A549 (cell line): ENCODE data around the gene LTB. TPM values are rescaled to one million over a fixed set of nuclear protein-coding genes. Genes with fewer than 3 reads are reported as not detected.

Source experiments
- ATAC-seq, 2 experiments: fragments of 200-7000 bp in 1 of 2; fragments of >200 bp in 1 of 2; cut with Nextera tagmentation in 1 of 2; cut with Tn5 transposase in 1 of 2; 3 replicates each; pipeline versions ENCODE4 v1.8.0 to v1.9.1; 2018 to 2020; ENCODE audit warnings: mild to moderate bottlenecking in 1 of 2, moderate library complexity in 1 of 2
- CTCF ChIA-PET: fragments of 300-600 bp; sonication (Branson Sonifier 250); formaldehyde crosslinking; extraction: SDS; loops from one replicate; lab custom pipeline; 2021; ENCODE audit warnings: antibody characterized with exemption, inconsistent platforms; lab: Yijun Ruan, JAX
- POLR2A ChIA-PET: fragments of 350-600 bp; formaldehyde crosslinking; extraction: SDS; loops from one replicate; lab custom pipeline; 2021; ENCODE audit warnings: antibody characterized with exemption, inconsistent platforms; lab: Yijun Ruan, JAX
- DNase-seq, 2 experiments: peaks; one replicate each; pipeline versions ENCODE4 v3.0.0 to v3.0.0-alpha.2; 2011 to 2016; ENCODE audit warnings: low read depth in 1 of 2, low spot score in 1 of 2
- FAIRE-seq: peaks from 2 replicates; lab custom pipeline; 2011; peaks lifted over from hg19 to GRCh38; lab: Jason Lieb, UNC
- H3K27ac ChIP-seq, 2 experiments: fragments of >200 bp; sonication (Bioruptor Twin); formaldehyde crosslinking; 3 replicates each; pipeline ENCODE4 v1.5.1; 2016 to 2017
- H3K4me1 ChIP-seq: fragments of >200 bp; sonication (Bioruptor Twin); formaldehyde crosslinking; 3 replicates; pipeline ENCODE4 v1.6.1; 2016
- H3K4me2 ChIP-seq: fragments of >200 bp; sonication (Bioruptor Twin); formaldehyde crosslinking; 3 replicates; pipeline ENCODE4 v1.6.1; 2016
- H3K4me3 ChIP-seq: fragments of >200 bp; sonication (Bioruptor Twin); formaldehyde crosslinking; 3 replicates; pipeline ENCODE4 v1.5.1; 2016
- H3K9me3 ChIP-seq: fragments of >200 bp; sonication (Bioruptor Twin); formaldehyde crosslinking; 3 replicates; pipeline ENCODE4 v1.6.1; 2016
- BCL3 ChIP-seq: fragments of >200 bp; sonication (Bioruptor Twin); formaldehyde crosslinking; IDR thresholded peaks from 3 replicates; pipeline ENCODE4 v1.6.1; 2016
- CBX8 ChIP-seq: fragments of 200-600 bp; sonication (generic); IDR thresholded peaks from 2 replicates; pipeline ENCODE4 v1.6.1; 2016
- CHD2 ChIP-seq: fragments of 150-350 bp; IDR thresholded peaks from 2 replicates; pipeline ENCODE4 v1.6.1; 2014; ENCODE audit warnings: low read length; ENCODE audit not compliant: partially characterized antibody
- CTCF ChIP-seq: fragments of >200 bp; sonication (Bioruptor Twin); formaldehyde crosslinking; IDR thresholded peaks from 3 replicates; pipeline ENCODE4 v1.5.1; 2016
- E2F6 ChIP-seq: IDR thresholded peaks from 2 replicates; pipeline ENCODE4 v1.6.1; 2012; ENCODE audit warnings: low read depth, borderline replicate concordance
- EP300 ChIP-seq, 2 experiments: fragments of >200 bp; sonication (Bioruptor Twin); formaldehyde crosslinking; IDR thresholded peaks; 2 replicates in 1 of 2; 3 replicates in 1 of 2; pipeline ENCODE4 v1.6.1; 2016 to 2017
- FOSL2 ChIP-seq, 2 experiments: fragments of 450-650 bp in 1 of 2; fragments of >200 bp in 1 of 2; sonication (Bioruptor Twin) in 1 of 2; formaldehyde crosslinking; IDR thresholded peaks; 2 replicates each; pipeline versions ENCODE4 v1.5.0 to v1.6.1; 2016 to 2020; ENCODE audit warnings: mild to moderate bottlenecking in 1 of 2, moderate library complexity in 1 of 2
- FOXS1 ChIP-seq: fragments of 250-450 bp; sonication (Bioruptor Pico); IDR thresholded peaks from 2 replicates; pipeline ENCODE4 v1.5.0; 2020; ENCODE audit warnings: mild to moderate bottlenecking, moderate library complexity
- HDAC2 ChIP-seq: fragments of 200-600 bp; sonication (generic); IDR thresholded peaks from 2 replicates; pipeline ENCODE4 v1.6.1; 2016
- HOXB13 ChIP-seq: fragments of 250-450 bp; sonication (Bioruptor Pico); IDR thresholded peaks from 2 replicates; pipeline ENCODE4 v1.5.0; 2020; ENCODE audit warnings: low read depth, mild to moderate bottlenecking, moderate library complexity
- JUNB ChIP-seq: fragments of >200 bp; sonication (Bioruptor Twin); formaldehyde crosslinking; IDR thresholded peaks from 2 replicates; pipeline ENCODE4 v1.6.1; 2016
- KDM1A ChIP-seq: fragments of 200-600 bp; sonication (generic); IDR thresholded peaks from 2 replicates; pipeline ENCODE4 v1.6.1; 2016; ENCODE audit warnings: low read depth, mild to moderate bottlenecking
- KDM5A ChIP-seq: fragments of 200-600 bp; sonication (generic); IDR thresholded peaks from 2 replicates; pipeline ENCODE4 v1.6.1; 2016; ENCODE audit warnings: antibody characterized with exemption, mild to moderate bottlenecking
- MAX ChIP-seq: IDR thresholded peaks from 2 replicates; pipeline ENCODE4 v1.6.1; 2012
- NFE2L2 ChIP-seq: fragments of 150-350 bp; conservative IDR thresholded peaks from 2 replicates; pipeline ENCODE4 v1.6.1; 2014; ENCODE audit warnings: low read length
- NR3C1 ChIP-seq: fragments of >200 bp; sonication (Bioruptor Twin); formaldehyde crosslinking; IDR thresholded peaks from 3 replicates; pipeline ENCODE4 v1.6.1; 2017
- PHF8 ChIP-seq: fragments of 200-600 bp; sonication (generic); IDR thresholded peaks from 2 replicates; pipeline ENCODE4 v1.6.1; 2016; ENCODE audit warnings: low read depth, mild to moderate bottlenecking, antibody characterized with exemption, moderate library complexity, borderline replicate concordance
- RFX5 ChIP-seq: fragments of 450-650 bp; IDR thresholded peaks from 2 replicates; pipeline ENCODE4 v1.7.1; 2014; ENCODE audit warnings: antibody characterized with exemption, mild to moderate bottlenecking, moderate library complexity
- RNF2 ChIP-seq: fragments of 200-600 bp; sonication (generic); IDR thresholded peaks from 2 replicates; pipeline ENCODE4 v1.6.1; 2016; ENCODE audit warnings: low read depth, mild to moderate bottlenecking, antibody characterized with exemption, moderate library complexity, borderline replicate concordance
- TFCP2L1 ChIP-seq: fragments of 250-450 bp; sonication (Bioruptor Pico); IDR thresholded peaks from 2 replicates; pipeline ENCODE4 v1.5.0; 2021; ENCODE audit warnings: mild to moderate bottlenecking
- USF2 ChIP-seq: fragments of 450-650 bp; IDR thresholded peaks from 2 replicates; pipeline ENCODE4 v1.6.1; 2014; ENCODE audit warnings: antibody characterized with exemption
- ZFP36 ChIP-seq: fragments of 450-650 bp; IDR thresholded peaks from 2 replicates; pipeline ENCODE4 v1.6.1; 2014; ENCODE audit warnings: borderline replicate concordance; ENCODE audit not compliant: partially characterized antibody
- WGBS: methylation state at CpG from one replicate; pipeline ENCODE4 v1.1.6; 2017; ENCODE audit errors: missing lambda C conversion rate; 5-methylcytosine and 5-hydroxymethylcytosine counted together
- polyA plus RNA-seq, 4 experiments: library from polyadenylated mRNA; depleted of rRNA in 3 of 4; stranded (reverse); fragments of >200 nt; fragmentation: RNase III in 1 of 4; extraction: RNeasy Plus Mini Kit Qiagen cat#74134 plus additional on column Dnase treatment in 1 of 4; gene quantifications; 2 replicates in 3 of 4; 3 replicates in 1 of 4; pipeline ENCODE4 v1.2.3, GENCODE V29; 2011 to 2017

The LTB gene
- polyA plus RNA-seq, 2 of the 4 experiments (the other 2 are of a cell fraction): 0.14 to 0.26 TPM

GRCh38 chr6:31610968-31611367, 28.7 kb upstream of the LTB start (continued):
- TF ChIP-seq PHF8 (no peak), CBX8 (no peak), FOXS1 (CRISPR knock-in tag) (no peak), MAX (no peak), CTCF (no peak), KDM5A (no peak), E2F6 (no peak)

GRCh38 chr6:31609519-31610406, 27.5 kb upstream of the LTB start:
- ATAC-seq (no peak), DNase-seq (no peak), FAIRE-seq (no peak)
- Histone ChIP-seq H3K9me3 (no peaks in the 10 kb centered on the region), H3K4me1 (no peaks in the 10 kb centered on the region), H3K4me3 (no peak overlapping the region), H3K4me2 (no peak overlapping the region), H3K27ac (no peak overlapping the region)
- WGBS: 72% methylated on average over 8 of the region's 8 CpGs
- ChIA-PET POLR2A (no interaction called here), CTCF (interaction anchor here (0.9 to 3.0 kb wide), 6 partner anchors 11 to 117 kb away, joined by 3 to 28 read pairs (median 4); partner anchors contain the start of gene NCR3)
- TF ChIP-seq JUNB: no peak
- TF ChIP-seq HDAC2: no peak
- TF ChIP-seq RNF2: no peak
- no peak for TF ChIP-seq USF2
- TF ChIP-seq NFE2L2: no peak
- TF ChIP-seq RFX5: no peak
- no peak for TF ChIP-seq FOSL2 (IDR thresholded peaks at IDR 0.05)
- no peak for TF ChIP-seq FOSL2 (CRISPR knock-in tag; IDR thresholded peaks at IDR 0.05)

GRCh38 chr6:31607317-31607716, 25.1 kb upstream of the LTB start:
- FAIRE-seq (no peak), ATAC-seq (no peak), DNase-seq (no peak)
- ChIA-PET CTCF (interaction anchor here (1.2 to 3.1 kb wide), 2 partner anchors 9 to 27 kb away, joined by 4 to 13 read pairs; no protein-coding TSS in a partner anchor), POLR2A (no interaction called here)
- H3K4me2 ChIP-seq: no peak overlapping the region
- no peaks in the 10 kb centered on the region for H3K4me1 ChIP-seq
- H3K9me3 ChIP-seq: no peaks in the 10 kb centered on the region
- no peak overlapping the region for H3K27ac ChIP-seq
- no peak overlapping the region for H3K4me3 ChIP-seq
- WGBS: 71% methylated on average over 1 of the region's 1 CpG
- TF ChIP-seq BCL3 (no peak), KDM1A (no peak), EP300 (IDR thresholded peaks at IDR 0.05) (no peak), RNF2 (no peak), ZFP36 (no peak), HOXB13 (CRISPR knock-in tag) (no peak), NR3C1 (no peak), CHD2 (no peak), TFCP2L1 (no peak), FOSL2 (IDR thresholded peaks at IDR 0.05) (no peak), FOSL2 (CRISPR knock-in tag; IDR thresholded peaks at IDR 0.05) (no peak)
